Activated naive CD4-positive, alpha-beta T cell treated with anti-CD3 and anti-CD28 coated beads, Interleukin-2, amount 50 U/mL, for 16 hours (primary cell): ENCODE data around the gene TFDP1.

ENCODE experiments used
- DNase-seq: peaks from one replicate; pipeline ENCODE4 v3.0.0-alpha.2; 2020

The TFDP1 gene

GRCh38 chr13:113635048-113635420 lies 50.5 kb downstream of the TFDP1 start:
- DNase-seq = no peak

GRCh38 chr13:113635709-113636108 lies 51.2 kb downstream of the TFDP1 start:
- DNase-seq = no peak

GRCh38 chr13:113636266-113636963 lies 51.9 kb downstream of the TFDP1 start:
- no peak for DNase-seq

- no peak for DNase-seq
Measured at GRCh38 chr13:113637262-113638160, 53.0 kb downstream of the TFDP1 start.

- DNase-seq = no peak
Measured at GRCh38 chr13:113638173-113638746, 53.7 kb downstream of the TFDP1 start.

GRCh38 chr13:113638806-113639205 lies 54.3 kb downstream of the TFDP1 start:
- DNase-seq = no peak

- no peak for DNase-seq
Measured at GRCh38 chr13:113639616-113640262, 55.2 kb downstream of the TFDP1 start.

- DNase-seq = no peak
Measured at GRCh38 chr13:113641426-113641825, 56.9 kb downstream of the TFDP1 start.

- no peak for DNase-seq
Measured at GRCh38 chr13:113642563-113642962, 58.0 kb downstream of the TFDP1 start.

- no peak for DNase-seq
Measured at GRCh38 chr13:113643593-113643992, 59.0 kb downstream of the TFDP1 start.

GRCh38 chr13:113644800-113645199 lies 60.2 kb downstream of the TFDP1 start:
- no peak for DNase-seq

- DNase-seq = no peak
Measured at GRCh38 chr13:113645329-113645728, 60.8 kb downstream of the TFDP1 start.

GRCh38 chr13:113646376-113646775 lies 61.8 kb downstream of the TFDP1 start:
- no peak for DNase-seq

- DNase-seq = no peak
Measured at GRCh38 chr13:113646921-113647340, 62.4 kb downstream of the TFDP1 start.

GRCh38 chr13:113647351-113648215 lies 63.0 kb downstream of the TFDP1 start:
- no peak for DNase-seq

- no peak for DNase-seq
Measured at GRCh38 chr13:113648216-113648610, 63.7 kb downstream of the TFDP1 start.

- DNase-seq = no peak
Measured at GRCh38 chr13:113649212-113649611, 64.7 kb downstream of the TFDP1 start.

- no peak for DNase-seq
Measured at GRCh38 chr13:113650275-113650674, 65.7 kb downstream of the TFDP1 start.

GRCh38 chr13:113650731-113651148 lies 66.2 kb downstream of the TFDP1 start:
- DNase-seq = no peak

- DNase-seq = no peak
Measured at GRCh38 chr13:113651511-113652403, 67.2 kb downstream of the TFDP1 start.
